Chondrocyte (in vitro differentiated cells): ENCODE results near the gene PLD1. TPM values are rescaled to one million over a fixed set of nuclear protein-coding genes. Genes with fewer than 3 reads are reported as not detected.

Experiments
- DNase-seq: peaks from one replicate; pipeline ENCODE4 v3.0.0; 2021; ENCODE audit warnings: mixed read lengths, low spot score
- H3K27ac Mint-ChIP-seq: one replicate; pipeline ENCODE4 v1.8.0; 2021; ENCODE audit warnings: mild to moderate bottlenecking, moderate library complexity, mixed read lengths; ENCODE audit not compliant: unreplicated experiment
- H3K27me3 Mint-ChIP-seq: 2 replicates; pipeline ENCODE4 v1.8.0; 2021; ENCODE audit warnings: low read depth, mixed read lengths
- H3K36me3 Mint-ChIP-seq: 2 replicates; pipeline ENCODE4 v1.8.0; 2021; ENCODE audit warnings: low read depth, mixed read lengths
- H3K4me1 Mint-ChIP-seq: 2 replicates; pipeline ENCODE4 v1.8.0; 2021; ENCODE audit warnings: low read depth, mild to moderate bottlenecking, mixed read lengths
- H3K4me3 Mint-ChIP-seq: one replicate; pipeline ENCODE4 v1.8.0; 2021; ENCODE audit warnings: mild to moderate bottlenecking, moderate library complexity, mixed read lengths; ENCODE audit not compliant: unreplicated experiment
- H3K9me3 Mint-ChIP-seq: 2 replicates; pipeline ENCODE4 v1.8.0; 2021; ENCODE audit warnings: low read depth, mixed read lengths
- CTCF ChIP-seq: fragments of 200-600 bp; sonication (generic); IDR thresholded peaks from 2 replicates; pipeline ENCODE4 v1.5.0; 2021; ENCODE audit warnings: antibody characterized with exemption, mild to moderate bottlenecking, moderate library complexity
- total RNA-seq: library from RNA; stranded (reverse); gene quantifications from 3 replicates; pipeline ENCODE4 v1.2.1, GENCODE V29; 2021

PLD1 gene
- total RNA-seq, 1 donor from 2014 or later, result 17.0 TPM

GRCh38 chr3:171646357-171647133 is 163.7 kb downstream of the PLD1 start:
- peaks cover 3% of the 10 kb centered on the region for H3K36me3 Mint-ChIP-seq
- TF ChIP-seq CTCF, result peak; percentile 85
- H3K9me3 Mint-ChIP-seq, result no peaks in the 10 kb centered on the region
- no peaks in the 10 kb centered on the region for H3K27me3 Mint-ChIP-seq
- H3K27ac Mint-ChIP-seq, result peak overlapping the region; percentile 38
- no peak overlapping the region for H3K4me3 Mint-ChIP-seq
- no peak for DNase-seq
- peaks cover 27% of the 10 kb centered on the region for H3K4me1 Mint-ChIP-seq

GRCh38 chr3:171644681-171645080 is 165.6 kb downstream of the PLD1 start:
- Mint-ChIP-seq H3K27me3 (no peaks in the 10 kb centered on the region), H3K4me3 (no peak overlapping the region), H3K27ac (no peak overlapping the region), H3K9me3 (no peaks in the 10 kb centered on the region), H3K4me1 (peaks cover 40% of the 10 kb centered on the region), H3K36me3 (peaks cover 2% of the 10 kb centered on the region)
- no peak for DNase-seq
- no peak for TF ChIP-seq CTCF

- Mint-ChIP-seq H3K36me3 (peaks cover 2% of the 10 kb centered on the region), H3K27me3 (no peaks in the 10 kb centered on the region)
Measured at GRCh38 chr3:171643681-171644080, 166.6 kb downstream of the PLD1 start.

GRCh38 chr3:171643033-171643432 is 167.2 kb downstream of the PLD1 start:
- Mint-ChIP-seq H3K36me3 (peaks cover 6% of the 10 kb centered on the region), H3K4me1 (peaks cover 33% of the 10 kb centered on the region), H3K27ac (no peak overlapping the region)

More at GRCh38 chr3:171643681-171644080, 166.6 kb downstream of the PLD1 start:
- no peak for DNase-seq
- no peak overlapping the region for H3K27ac Mint-ChIP-seq
- no peak overlapping the region for H3K4me3 Mint-ChIP-seq
- no peaks in the 10 kb centered on the region for H3K9me3 Mint-ChIP-seq
- H3K4me1 Mint-ChIP-seq, result peaks cover 34% of the 10 kb centered on the region
- TF ChIP-seq CTCF, result no peak

More at GRCh38 chr3:171643033-171643432, 167.2 kb downstream of the PLD1 start:
- no peaks in the 10 kb centered on the region for H3K9me3 Mint-ChIP-seq
- H3K27me3 Mint-ChIP-seq, result no peaks in the 10 kb centered on the region
- no peak for TF ChIP-seq CTCF
- DNase-seq, result no peak
- H3K4me3 Mint-ChIP-seq, result no peak overlapping the region
